ENCODE data around the gene DNAAF8. TPM values are rescaled to one million over a fixed set of nuclear protein-coding genes. Genes with fewer than 3 reads are reported as not detected.
A peak's percentile ranks its signal among the peaks of the same experiment; 100 is the strongest.

Gene DNAAF8
- total and polyA plus RNA-seq, 10 donors, result 0.17 to 1.2 (median 0.57) TPM; not detected in 3

GRCh38 chr16:4689091-4689671, 45.2 kb upstream of the DNAAF8 start:
- intact Hi-C loops (cut with DNase I; ENCODE audit: low total_unique reads), result no loop called here
- Histone ChIP-seq H3K4me3 (no peak overlapping the region), H3K27ac (peak overlapping the region in 5 of 8 donors; percentile 17 to 94 (median 27)), H3K9me3 (no peaks in the 10 kb centered on the region), H3K4me1 (peaks cover 10 to 65% (median 54%) of the 10 kb centered on the region in 6 donors), H3K36me3 (peaks cover 0 to 65% (median 53%) of the 10 kb centered on the region in 6 donors), H3K27me3 (replicated peaks in 1 of 7) (no peaks in the 10 kb centered on the region)
- TF ChIP-seq POLR2AphosphoS5 (IDR thresholded peaks at IDR 0.05) (peak in 2 of 3 donors; percentile 56 to 72), CTCF (IDR thresholded peaks at IDR 0.05 in 8 of 11, conservative IDR thresholded peaks at IDR 0.05 in 3 of 11) (no peak)
- 77 to 90% (median 84%) methylated on average over 20 to 21 of the region's 21 CpGs for WGBS, 5 donors
- peak; percentile 77 for DNase-seq

DNA sequence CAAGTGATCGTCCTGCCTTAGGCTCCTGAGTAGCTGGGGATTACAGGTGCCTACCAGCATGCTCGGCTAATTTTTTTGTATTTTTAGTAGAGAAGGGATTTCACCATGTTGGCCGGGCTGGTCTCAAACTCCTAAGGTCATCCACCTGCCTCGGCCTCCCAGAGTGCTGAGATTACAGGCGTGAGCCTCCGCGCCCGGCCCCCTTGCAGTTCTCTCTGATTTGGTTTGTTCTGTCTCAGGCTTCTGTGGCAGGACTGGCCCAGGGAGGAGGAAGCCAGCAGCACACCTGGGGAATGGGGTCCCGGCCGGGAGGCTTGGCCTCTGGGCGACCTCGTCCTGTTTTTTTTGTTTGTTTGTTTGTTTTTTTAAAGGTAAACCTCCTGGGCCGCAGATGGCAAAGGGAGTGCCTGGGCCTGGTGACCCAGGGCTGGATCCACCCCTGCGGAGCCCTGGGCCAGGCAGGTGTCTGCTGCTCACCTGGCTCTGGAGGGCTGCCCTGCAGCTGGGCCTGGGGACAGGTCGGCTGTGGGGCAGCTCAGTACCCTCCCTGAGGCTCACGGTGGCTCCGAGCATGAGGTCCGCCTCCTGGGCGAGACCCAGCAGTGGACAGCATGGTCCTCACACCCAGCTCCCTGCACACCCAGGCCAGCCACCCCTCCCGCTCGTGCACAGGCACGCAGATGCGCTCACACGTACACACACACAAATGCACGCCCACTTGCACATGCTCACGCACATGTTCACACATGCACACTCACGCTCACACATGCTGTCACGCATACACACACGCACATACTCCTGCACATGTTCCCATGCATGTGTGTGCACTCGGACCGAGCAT, 44.3 kb upstream of the DNAAF8 start:
- no peak overlapping the region for H3K4me3 ChIP-seq
- peaks cover 0 to 60% (median 45%) of the 10 kb centered on the region in 6 donors for H3K36me3 ChIP-seq
- TF ChIP-seq POLR2AphosphoS5 (IDR thresholded peaks at IDR 0.05) (peak in 2 of 3 donors; percentile 7 to 47), POLR2A (IDR thresholded peaks at IDR 0.05) (no peak)
- no peaks in the 10 kb centered on the region for H3K9me3 ChIP-seq
- H3K4me1 ChIP-seq, result peaks cover 14 to 71% (median 60%) of the 10 kb centered on the region in 6 donors
- DNase-seq, result peak; percentile 76
- H3K27ac ChIP-seq, result peak overlapping the region in 4 of 8 donors; percentile 25 to 95 (median 76)
- no peaks in the 10 kb centered on the region for H3K27me3 ChIP-seq (replicated peaks in 1 of 7)
- intact Hi-C loops (cut with DNase I; ENCODE audit: low total_unique reads), result no loop called here
- WGBS, 5 donors, result 80 to 93% (median 83%) methylated on average over 28 to 31 of the region's 31 CpGs

- WGBS, 5 donors, result 44 to 67% (median 52%) methylated on average over 13 to 19 of the region's 19 CpGs
- no peaks in the 10 kb centered on the region for H3K27me3 ChIP-seq (replicated peaks in 1 of 7)
- H3K36me3 ChIP-seq, result peaks cover 0 to 60% (median 43%) of the 10 kb centered on the region in 6 donors
- no peak overlapping the region for H3K4me3 ChIP-seq
- intact Hi-C loops (cut with DNase I; ENCODE audit: low total_unique reads), result no loop called here
- peak overlapping the region in 5 of 8 donors; percentile 58 to 97 (median 94) for H3K27ac ChIP-seq
- TF ChIP-seq POLR2A (IDR thresholded peaks at IDR 0.05) (no peak), POLR2AphosphoS5 (IDR thresholded peaks at IDR 0.05) (peak in 2 of 3 donors; percentile 6 to 80)
- H3K9me3 ChIP-seq, result no peaks in the 10 kb centered on the region
- H3K4me1 ChIP-seq, result peaks cover 14 to 81% (median 67%) of the 10 kb centered on the region in 6 donors
- peak; percentile 82 for DNase-seq
These were observed 43.2 kb upstream of the DNAAF8 start for GRCh38 chr16:4690946-4691665.

GRCh38 chr16:4691666-4692412, 42.5 kb upstream of the DNAAF8 start:
- DNase-seq, result peak; percentile 80

More at GRCh38 chr16:4691666-4692412, 42.5 kb upstream of the DNAAF8 start:
- Histone ChIP-seq H3K27ac (peak overlapping the region in 5 of 8 donors; percentile 58 to 97 (median 94)), H3K36me3 (peaks cover 0 to 60% (median 43%) of the 10 kb centered on the region in 6 donors), H3K9me3 (no peaks in the 10 kb centered on the region), H3K4me3 (peak overlapping the region in 1 of 8 donors; percentile 100), H3K27me3 (replicated peaks in 1 of 7) (no peaks in the 10 kb centered on the region), H3K4me1 (peaks cover 14 to 83% (median 67%) of the 10 kb centered on the region in 6 donors)
- WGBS, 5 donors, result 57 to 81% (median 76%) methylated on average over 5 to 20 of the region's 20 CpGs
- intact Hi-C loops (cut with DNase I; ENCODE audit: low total_unique reads), result no loop called here
- TF ChIP-seq POLR2AphosphoS5 (IDR thresholded peaks at IDR 0.05), result peak in 1 of 3 donors; percentile 67
- no peak for TF ChIP-seq POLR2A (IDR thresholded peaks at IDR 0.05)
- no peak for TF ChIP-seq CTCF (IDR thresholded peaks at IDR 0.05 in 8 of 11, conservative IDR thresholded peaks at IDR 0.05 in 3 of 11)

All from spleen (tissue), 11 donors.